ENCODE results near the gene FMN1.

DNA sequence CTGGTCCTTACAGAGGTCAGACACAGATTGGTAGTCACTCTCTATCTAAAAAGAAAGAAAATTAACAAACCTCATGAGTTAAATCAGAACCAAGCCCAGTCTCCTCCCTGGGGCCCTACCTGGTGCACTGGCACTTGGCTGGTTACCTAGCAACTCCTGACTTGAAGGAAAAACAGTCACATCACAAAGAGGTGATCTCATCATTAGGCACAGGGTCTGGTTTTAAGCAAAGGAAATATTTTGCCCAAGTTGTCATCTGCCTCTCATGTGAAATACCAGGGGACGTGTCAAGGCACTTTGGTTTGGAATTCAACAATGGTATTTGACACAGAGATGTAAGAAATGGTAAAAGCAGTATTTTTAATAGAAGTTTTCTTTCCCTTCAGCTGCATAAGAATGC lies 47.7 kb upstream of the FMN1 start:
- TF ChIP-seq CTCF (IDR thresholded peaks at IDR 0.05) = no peak
- no peak for TF ChIP-seq BHLHE40 (IDR thresholded peaks at IDR 0.05; ENCODE audit: low read depth, low read length)
- TF ChIP-seq KDM1A (IDR thresholded peaks at IDR 0.05; ENCODE audit: low read depth) = no peak

All from A549 (cell line).